Lung (tissue), 12 donors: ENCODE measurements around the gene TLCD1. TPM values are rescaled to one million over a fixed set of nuclear protein-coding genes. Genes with fewer than 3 reads are reported as not detected.

ENCODE experiments used
- ATAC-seq: fragments of 200-7000 bp; cut with Tn5 transposase; one replicate; pipeline ENCODE4 v1.9.1; 2020; ENCODE audit warnings: moderate number of reproducible peaks; ENCODE audit not compliant: insufficient read depth, low FRiP score
- DNase-seq, 3 donors: peaks; one replicate each; pipeline ENCODE4 v3.0.0-alpha.2; 2013 to 2017
- H3K27ac ChIP-seq, 2 donors: one replicate each; pipeline ENCODE4 v1.5.1; 2013; ENCODE audit warnings: mild to moderate bottlenecking in 2 of 2, moderate library complexity in 2 of 2, control low read depth in 1 of 2, inconsistent platforms in 1 of 2, low read depth in 1 of 2, low read length in 1 of 2
- H3K27me3 ChIP-seq, 3 donors: one replicate each; pipeline ENCODE4 v1.5.1; 2013; ENCODE audit warnings: low read length in 2 of 3; ENCODE audit not compliant: control insufficient read depth in 3 of 3, insufficient read depth in 3 of 3
- H3K36me3 ChIP-seq, 4 donors: one replicate each; pipeline ENCODE4 v1.5.1; 2013; ENCODE audit warnings: low read length in 4 of 4, mild to moderate bottlenecking in 1 of 4, moderate library complexity in 1 of 4; ENCODE audit not compliant: control insufficient read depth in 4 of 4, insufficient read depth in 4 of 4
- H3K4me1 ChIP-seq, 5 donors: one replicate each; pipeline ENCODE4 v1.5.1; 2013; ENCODE audit warnings: low read length in 5 of 5, mild to moderate bottlenecking in 2 of 5, moderate library complexity in 1 of 5; ENCODE audit not compliant: control insufficient read depth in 5 of 5, insufficient read depth in 5 of 5
- H3K4me3 ChIP-seq: one replicate; pipeline ENCODE4 v1.5.1; 2013; ENCODE audit warnings: mild to moderate bottlenecking, control low read depth, moderate library complexity
- H3K9ac ChIP-seq, 2 donors: one replicate each; pipeline ENCODE4 v1.5.1; 2013; ENCODE audit warnings: low read length in 2 of 2, control low read depth in 1 of 2; ENCODE audit not compliant: insufficient read depth in 1 of 2
- H3K9me3 ChIP-seq, 4 donors: one replicate each; pipeline ENCODE4 v1.5.1; 2013; ENCODE audit warnings: low read length in 3 of 4, mild to moderate bottlenecking in 1 of 4, moderate library complexity in 1 of 4; ENCODE audit not compliant: control insufficient read depth in 4 of 4, insufficient read depth in 3 of 4
- CTCF ChIP-seq: IDR thresholded peaks from 2 replicates; pipeline ENCODE4 v1.5.1; 2012; ENCODE audit warnings: mild to moderate bottlenecking; ENCODE audit errors: control extremely low read depth, extremely low read depth
- WGBS, 2 donors: extraction: QIAGEN DNeasy Blood & Tissue Kit; methylation state at CpG; one replicate each; pipeline ENCODE4 v1.1.7; 2013; 5-methylcytosine and 5-hydroxymethylcytosine counted together
- polyA plus RNA-seq, 2 donors: library from polyadenylated mRNA; stranded (reverse); fragments of 200-250 nt; gene quantifications; one replicate each; pipeline ENCODE4 v1.2.1, GENCODE V29; 2013
- total RNA-seq, 2 donors: library from RNA; depleted of rRNA in 1 of 2; stranded (reverse); fragments of >200 nt in 1 of 2; gene quantifications; one replicate each; pipeline ENCODE4 v1.2.1, GENCODE V29; 2014 to 2021
- donor health status: control.
- donor health status: control.
- donor health status: Bipolar disorder and iron deficiency.
- donor health status: healthy.
- donor health status: DM: yes; HTN: yes; CAD: no.

TLCD1 gene
- total and polyA plus RNA-seq, 4 donors: 3.8 to 42.0 (median 28.7) TPM

GRCh38 chr17:28756049-28756804 is 30.2 kb upstream of the TLCD1 start:
- Histone ChIP-seq H3K27ac (no peak overlapping the region), H3K9me3 (no peaks in the 10 kb centered on the region), H3K36me3 (peaks cover 0 to 20% (median 12%) of the 10 kb centered on the region in 4 donors)

GRCh38 chr17:28755486-28755885 is 29.5 kb upstream of the TLCD1 start:
- no peak for TF ChIP-seq CTCF
- Histone ChIP-seq H3K9ac (no peak overlapping the region), H3K4me1 (peaks cover 0 to 6% (median 4%) of the 10 kb centered on the region in 5 donors), H3K27me3 (no peaks in the 10 kb centered on the region), H3K4me3 (no peak overlapping the region), H3K9me3 (no peaks in the 10 kb centered on the region), H3K36me3 (peaks cover 0 to 27% (median 15%) of the 10 kb centered on the region in 4 donors), H3K27ac (no peak overlapping the region)
- ATAC-seq: no peak
- DNase-seq: no peak
- WGBS, 2 donors: 87 to 92% methylated on average over 7 of the region's 7 CpGs

More at GRCh38 chr17:28756049-28756804, 30.2 kb upstream of the TLCD1 start:
- Histone ChIP-seq H3K9ac (no peak overlapping the region), H3K27me3 (no peaks in the 10 kb centered on the region), H3K4me1 (peaks cover 0 to 11% (median 4%) of the 10 kb centered on the region in 5 donors), H3K4me3 (no peak overlapping the region)
- no peak for ATAC-seq
- WGBS, 2 donors: 78 to 80% methylated on average over 5 of the region's 5 CpGs
- DNase-seq: peak in 1 of 3 donors; percentile 22
- no peak for TF ChIP-seq CTCF

- Histone ChIP-seq H3K4me3 (no peak overlapping the region), H3K9ac (no peak overlapping the region), H3K36me3 (peaks cover 0 to 41% (median 26%) of the 10 kb centered on the region in 4 donors), H3K9me3 (no peaks in the 10 kb centered on the region), H3K4me1 (peaks cover 0 to 27% (median 9%) of the 10 kb centered on the region in 5 donors), H3K27ac (no peak overlapping the region), H3K27me3 (no peaks in the 10 kb centered on the region)
- no peak for TF ChIP-seq CTCF
- ATAC-seq (no peak), DNase-seq (no peak)
- 95% methylated on average over 10 of the region's 10 CpGs for WGBS, 2 donors
Observed at GRCh38 chr17:28751600-28752366, 25.8 kb upstream of the TLCD1 start.
